Fibroblast of skin of left quadriceps (primary cell): Measurements from ENCODE around the gene TENM4.
"Not testable (repeated sequence)": the region's sequence is repeated elsewhere in the genome, so short reads cannot be mapped to it uniquely, and the experiment has no call there.

Source experiments
- DNase-seq, 2 experiments: peaks; one replicate each; pipeline ENCODE4 v3.0.0-alpha.2; 2013; ENCODE audit warnings: low read depth in 2 of 2

The TENM4 gene

GRCh38 chr11:78609321-78609720, 831.5 kb downstream of the TENM4 start:
- DNase-seq = not testable (repeated sequence)

GRCh38 chr11:78607696-78608095, 833.1 kb downstream of the TENM4 start:
- DNase-seq = no peak

- DNase-seq = no peak
Observed at GRCh38 chr11:78606667-78607066, 834.2 kb downstream of the TENM4 start.

- no peak for DNase-seq
Observed at GRCh38 chr11:78605296-78605695, 835.5 kb downstream of the TENM4 start.

GRCh38 chr11:78603792-78604191, 837.0 kb downstream of the TENM4 start:
- no peak for DNase-seq
